NT2/D1 (cell line): ENCODE data around the gene CREB3L2.

Experiments
- DNase-seq: peaks from one replicate; pipeline ENCODE4 v3.0.0-alpha.2; 2011; ENCODE audit warnings: low read depth, low spot score
- H3K27me3 ChIP-seq: 2 replicates; pipeline ENCODE4 v1.6.0; 2011; ENCODE audit warnings: mild to moderate bottlenecking; ENCODE audit not compliant: insufficient read length, insufficient read depth
- H3K36me3 ChIP-seq: 2 replicates; pipeline ENCODE4 v1.6.1; 2011; ENCODE audit warnings: mild to moderate bottlenecking, low read length, mixed read lengths; ENCODE audit not compliant: insufficient read depth, insufficient read length
- H3K4me1 ChIP-seq: 2 replicates; pipeline ENCODE4 v1.5.1; 2011; ENCODE audit not compliant: insufficient read depth, insufficient read length
- H3K4me3 ChIP-seq: 2 replicates; pipeline ENCODE4 v1.5.1; 2011; ENCODE audit warnings: low read depth; ENCODE audit not compliant: insufficient read length
- H3K9ac ChIP-seq: 2 replicates; pipeline ENCODE4 v1.6.0; 2011; ENCODE audit warnings: low read depth; ENCODE audit not compliant: insufficient read length
- H3K9me3 ChIP-seq: 2 replicates; pipeline ENCODE4 v1.5.1; 2011; ENCODE audit warnings: mild to moderate bottlenecking, low read length; ENCODE audit not compliant: insufficient read depth
- SUZ12 ChIP-seq: IDR thresholded peaks from 2 replicates; pipeline ENCODE4 v1.6.1; 2011; ENCODE audit not compliant: insufficient read length, insufficient read depth; ENCODE audit errors: extremely low read depth
- YY1 ChIP-seq: IDR thresholded peaks from 2 replicates; pipeline ENCODE4 v1.6.1; 2011; ENCODE audit not compliant: insufficient read length, insufficient read depth
- ZNF274 ChIP-seq: IDR thresholded peaks from 2 replicates; pipeline ENCODE4 v1.6.1; 2011; ENCODE audit warnings: mild to moderate bottlenecking, low read depth, low read length

Gene CREB3L2

DNA sequence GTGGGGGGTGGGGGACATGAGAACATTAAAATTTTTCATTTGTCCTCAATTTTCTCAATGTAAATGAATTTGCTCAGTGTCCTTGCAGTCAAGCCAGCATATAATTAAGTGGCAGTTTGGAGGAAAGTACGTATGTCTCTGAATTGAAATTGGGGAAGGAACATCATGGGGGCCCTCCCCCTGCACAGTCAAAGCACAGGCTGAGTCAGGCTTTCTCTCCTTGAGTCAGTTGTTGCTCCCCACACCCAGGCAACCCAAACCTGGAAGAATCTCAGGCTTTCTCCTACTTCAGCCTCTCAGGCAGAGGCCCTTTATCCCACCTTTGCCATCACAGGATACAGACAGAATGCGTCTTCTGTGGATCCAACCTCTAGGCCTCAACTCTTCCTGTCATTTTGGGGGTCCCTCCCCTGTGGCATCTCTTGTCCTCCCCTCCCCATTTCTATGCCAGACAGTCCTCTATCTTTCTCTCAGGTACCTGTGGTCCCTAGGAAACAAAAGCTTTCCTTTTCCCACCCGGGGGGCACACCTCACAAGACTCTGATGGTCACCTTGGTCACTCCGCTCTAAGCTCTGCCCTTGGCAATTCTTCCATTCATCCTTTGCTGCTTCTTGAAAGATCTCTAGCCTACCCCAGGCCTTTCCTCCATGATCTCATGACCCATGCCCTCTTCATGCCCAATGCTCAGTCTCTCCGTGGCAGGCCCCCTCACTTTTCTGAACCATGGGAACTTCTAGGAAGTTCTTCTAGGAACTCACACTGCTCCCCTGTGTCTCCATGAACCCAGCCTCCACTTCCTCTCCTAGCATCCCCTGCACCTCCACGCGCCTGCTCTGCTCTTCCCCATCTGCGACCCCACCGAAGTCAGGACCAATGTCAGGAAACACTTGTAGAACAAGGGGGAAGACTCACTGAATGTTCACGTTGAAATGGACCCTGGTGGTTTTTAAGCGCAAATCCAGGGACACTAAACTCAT lies 40.4 kb downstream of the CREB3L2 start:
- H3K9ac ChIP-seq: no peak overlapping the region
- no peaks in the 10 kb centered on the region for H3K9me3 ChIP-seq
- no peaks in the 10 kb centered on the region for H3K36me3 ChIP-seq
- no peaks in the 10 kb centered on the region for H3K4me1 ChIP-seq
- no peak for DNase-seq
- no peaks in the 10 kb centered on the region for H3K27me3 ChIP-seq
- TF ChIP-seq SUZ12 (no peak), ZNF274 (no peak), YY1 (no peak)
- H3K4me3 ChIP-seq: no peak overlapping the region

DNA sequence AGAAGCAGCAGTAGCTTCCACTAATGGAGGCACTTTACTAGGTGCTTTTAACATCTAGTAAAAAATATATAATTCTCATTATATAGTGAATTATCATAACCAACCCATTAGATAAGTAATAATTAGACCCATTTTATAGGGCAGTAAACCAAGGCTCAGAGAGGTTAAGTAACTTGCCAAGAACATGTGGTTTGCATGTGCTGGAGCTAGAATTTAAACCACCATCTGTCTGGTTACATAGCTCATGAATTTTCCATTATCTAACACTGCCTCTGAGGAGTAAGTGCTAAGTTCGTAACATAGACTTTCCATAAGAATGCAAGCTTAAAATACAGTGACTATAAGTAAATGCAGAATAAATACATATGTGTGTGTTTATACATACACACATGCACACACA lies 41.9 kb downstream of the CREB3L2 start:
- Histone ChIP-seq H3K36me3 (no peaks in the 10 kb centered on the region), H3K27me3 (no peaks in the 10 kb centered on the region), H3K4me1 (no peaks in the 10 kb centered on the region), H3K9ac (no peak overlapping the region), H3K4me3 (no peak overlapping the region), H3K9me3 (no peaks in the 10 kb centered on the region)
- TF ChIP-seq ZNF274 (no peak), SUZ12 (no peak), YY1 (no peak)
- no peak for DNase-seq

DNA sequence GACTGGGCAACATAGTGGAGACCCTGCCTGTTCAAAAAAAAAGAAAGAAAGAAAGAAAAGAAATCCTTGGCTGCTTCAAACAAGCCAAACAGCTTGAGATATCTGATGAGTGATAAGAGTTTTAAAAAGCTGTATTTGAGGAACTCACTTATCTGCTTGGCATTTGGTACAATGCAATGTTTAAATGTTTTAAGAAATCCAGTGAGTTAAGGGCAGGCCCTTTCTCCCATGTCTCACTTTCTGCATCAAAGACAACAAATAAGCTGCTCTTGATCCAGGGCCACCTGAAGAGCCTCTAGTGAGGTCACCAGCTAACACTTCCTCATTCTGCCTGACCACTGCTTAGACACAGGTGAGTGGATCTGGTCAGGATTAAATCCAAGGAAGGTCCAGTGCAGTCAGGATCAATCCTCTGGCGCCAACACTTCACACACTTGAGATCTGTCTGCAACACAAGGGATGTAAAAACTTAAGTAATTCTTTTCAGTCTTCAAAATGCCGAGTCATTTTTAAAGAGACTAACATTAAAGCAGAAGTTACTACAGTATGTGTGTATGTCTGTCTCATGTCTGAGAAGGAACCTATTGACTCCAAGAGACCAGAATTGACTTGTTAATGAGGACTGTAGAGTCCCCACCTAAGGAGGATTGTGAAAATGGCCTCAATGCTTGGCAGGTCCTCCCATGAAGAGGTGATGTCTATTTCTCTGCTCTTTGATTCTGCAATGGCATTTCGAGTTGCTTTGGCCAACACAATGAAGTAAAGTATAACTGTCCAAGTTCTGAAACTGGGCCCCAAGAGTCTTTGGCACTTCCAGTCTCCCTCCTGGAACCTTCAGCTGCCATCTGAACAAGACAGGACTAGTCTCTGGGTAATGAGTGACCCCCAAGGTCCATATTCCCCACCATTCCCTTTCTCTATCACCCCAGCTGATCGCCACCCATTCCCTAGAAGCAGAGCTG lies 43.1 kb downstream of the CREB3L2 start:
- Histone ChIP-seq H3K36me3 (no peaks in the 10 kb centered on the region), H3K4me1 (peaks cover 2% of the 10 kb centered on the region), H3K4me3 (no peak overlapping the region), H3K9me3 (no peaks in the 10 kb centered on the region), H3K9ac (no peak overlapping the region), H3K27me3 (no peaks in the 10 kb centered on the region)
- DNase-seq: no peak
- TF ChIP-seq YY1: no peak
- TF ChIP-seq SUZ12: no peak
- TF ChIP-seq ZNF274: no peak

DNA sequence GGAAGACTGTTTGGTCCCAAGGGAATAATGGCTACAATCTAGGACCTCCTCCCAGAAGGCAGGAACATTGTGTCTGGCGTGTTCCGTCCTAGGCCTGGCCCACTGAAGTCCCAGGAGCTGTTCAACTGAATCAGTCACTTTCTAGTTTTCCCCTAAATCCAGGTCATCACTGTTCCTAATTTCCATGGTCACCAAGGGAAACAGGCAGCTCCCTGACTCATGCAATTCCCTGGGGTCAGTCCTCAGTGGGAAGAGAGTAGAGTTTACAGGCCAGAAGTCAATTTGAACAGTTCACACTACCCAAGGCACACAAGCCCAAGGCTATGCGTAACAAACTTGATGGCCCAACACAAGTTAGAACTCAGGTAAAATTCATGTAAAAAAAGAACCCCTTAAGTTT lies 44.0 kb downstream of the CREB3L2 start:
- Histone ChIP-seq H3K9me3 (no peaks in the 10 kb centered on the region), H3K4me3 (no peak overlapping the region), H3K4me1 (peaks cover 2% of the 10 kb centered on the region), H3K27me3 (no peaks in the 10 kb centered on the region), H3K9ac (no peak overlapping the region), H3K36me3 (no peaks in the 10 kb centered on the region)
- DNase-seq: no peak
- TF ChIP-seq SUZ12 (no peak), YY1 (no peak), ZNF274 (no peak)

DNA sequence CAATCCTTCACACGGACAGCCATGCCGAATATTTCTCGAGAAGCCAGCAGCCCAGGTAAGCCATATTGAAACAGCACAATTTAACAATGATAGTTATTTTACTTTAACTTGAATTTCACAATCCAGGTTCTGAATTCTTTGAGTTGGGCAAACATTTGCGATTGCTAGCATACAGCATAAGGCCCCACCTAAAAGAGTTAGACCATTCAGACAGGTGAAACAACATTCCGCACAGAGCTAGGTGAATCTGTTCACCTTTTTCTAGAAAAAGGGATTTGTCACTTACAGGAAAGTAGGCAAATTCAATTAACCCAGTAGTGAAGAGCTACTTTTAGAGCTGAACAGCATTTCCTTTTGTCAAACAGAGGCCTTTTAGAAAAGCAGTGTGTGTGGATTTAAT lies 45.3 kb downstream of the CREB3L2 start:
- Histone ChIP-seq H3K27me3 (no peaks in the 10 kb centered on the region), H3K4me3 (no peak overlapping the region), H3K4me1 (peaks cover 2% of the 10 kb centered on the region), H3K9me3 (no peaks in the 10 kb centered on the region), H3K9ac (no peak overlapping the region), H3K36me3 (peaks cover 3% of the 10 kb centered on the region)
- no peak for DNase-seq
- TF ChIP-seq SUZ12: no peak
- TF ChIP-seq YY1: no peak
- TF ChIP-seq ZNF274: no peak

GRCh38 chr7:137956183-137956582 lies 45.7 kb downstream of the CREB3L2 start:
- Histone ChIP-seq H3K36me3 (peaks cover 4% of the 10 kb centered on the region), H3K9me3 (no peaks in the 10 kb centered on the region), H3K4me1 (peaks cover 2% of the 10 kb centered on the region), H3K9ac (no peak overlapping the region), H3K27me3 (no peaks in the 10 kb centered on the region), H3K4me3 (no peak overlapping the region)
- TF ChIP-seq YY1: no peak
- TF ChIP-seq SUZ12: no peak
- no peak for DNase-seq

DNA sequence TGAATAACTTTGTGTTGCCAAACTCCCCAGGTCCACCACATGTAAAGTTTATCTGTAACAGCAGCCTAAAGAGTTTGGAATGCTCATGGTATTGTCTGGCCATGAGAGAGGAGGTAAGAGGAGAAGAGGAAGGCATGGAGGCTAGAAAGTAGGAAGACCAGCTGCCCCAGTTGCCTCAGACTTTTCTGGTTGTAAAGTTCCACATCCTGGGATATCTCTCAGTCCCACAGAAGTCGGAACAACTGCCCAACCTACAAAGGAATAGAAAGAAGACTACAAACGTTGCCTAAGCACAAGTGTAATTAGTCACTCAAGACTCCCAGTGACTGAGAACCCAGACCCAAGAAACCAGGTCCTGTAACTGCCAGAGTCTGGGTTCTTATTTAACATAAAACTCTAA lies 47.3 kb downstream of the CREB3L2 start:
- H3K36me3 ChIP-seq: peaks cover 4% of the 10 kb centered on the region
- TF ChIP-seq YY1 (no peak), ZNF274 (no peak), SUZ12 (no peak)
- H3K4me1 ChIP-seq: peaks cover 2% of the 10 kb centered on the region
- H3K9me3 ChIP-seq: no peaks in the 10 kb centered on the region
- DNase-seq: no peak
- no peak overlapping the region for H3K4me3 ChIP-seq
- H3K9ac ChIP-seq: no peak overlapping the region
- H3K27me3 ChIP-seq: no peaks in the 10 kb centered on the region
